ENCODE results near the gene UGT2A1.

UGT2A1 gene

GRCh38 chr4:69649207-69649606 is 3.8 kb downstream of the UGT2A1 start:
- TF ChIP-seq CTCF (IDR thresholded peaks at IDR 0.05; ENCODE audit: low read depth, low read length), result no peak
- no peak for TF ChIP-seq EZH2phosphoT487 (IDR thresholded peaks at IDR 0.05; ENCODE audit: low read depth)
- Histone ChIP-seq H3K4me1 (ENCODE audit: low read length) (no peaks in the 10 kb centered on the region), H3K4me2 (ENCODE audit: low read length) (no peak overlapping the region), H3K79me2 (ENCODE audit: low read length) (no peaks in the 10 kb centered on the region), H3K9me3 (ENCODE audit: insufficient read depth, low read length) (no peaks in the 10 kb centered on the region), H2AFZ (ENCODE audit: low read depth, low read length) (no peak overlapping the region), H3K9ac (ENCODE audit: low read length) (no peak overlapping the region), H3K27me3 (ENCODE audit: low read depth, low read length) (no peaks in the 10 kb centered on the region), H3K36me3 (replicated peaks; ENCODE audit: low read depth, low read length) (no peaks in the 10 kb centered on the region), H4K20me1 (ENCODE audit: insufficient read depth, low read length) (no peaks in the 10 kb centered on the region), H3K4me3 (ENCODE audit: low read length) (no peak overlapping the region), H3K27ac (ENCODE audit: low read length) (no peak overlapping the region)

DNA sequence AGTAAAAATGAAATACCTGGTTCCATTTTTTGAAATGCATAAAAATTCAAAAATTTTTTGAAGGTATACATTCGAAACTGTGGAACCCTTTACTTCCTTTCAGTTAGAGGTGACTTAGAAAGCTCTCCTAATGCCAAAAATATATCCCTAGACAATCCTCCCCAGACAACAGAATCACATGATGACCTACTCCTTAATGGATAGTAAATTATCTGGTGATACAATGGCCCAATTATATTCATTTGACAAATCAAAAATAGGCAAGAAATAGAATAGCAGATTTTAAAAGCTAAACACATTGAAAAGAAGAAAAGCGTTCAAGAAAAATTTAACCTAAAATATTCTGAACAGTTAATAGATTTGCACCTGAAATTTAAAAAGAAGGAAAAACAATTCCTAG is 10.1 kb downstream of the UGT2A1 start:
- H3K4me1 ChIP-seq (ENCODE audit: low read length), result no peaks in the 10 kb centered on the region
- no peaks in the 10 kb centered on the region for H3K9me3 ChIP-seq (ENCODE audit: insufficient read depth, low read length)
- H3K4me3 ChIP-seq (ENCODE audit: low read length), result no peak overlapping the region
- no peak overlapping the region for H3K4me2 ChIP-seq (ENCODE audit: low read length)
- no peaks in the 10 kb centered on the region for H3K36me3 ChIP-seq (replicated peaks; ENCODE audit: low read depth, low read length)
- H3K9ac ChIP-seq (ENCODE audit: low read length), result no peak overlapping the region
- H3K27me3 ChIP-seq (ENCODE audit: low read depth, low read length), result no peaks in the 10 kb centered on the region
- H3K27ac ChIP-seq (ENCODE audit: low read length), result no peak overlapping the region
- no peaks in the 10 kb centered on the region for H3K79me2 ChIP-seq (ENCODE audit: low read length)
- TF ChIP-seq CTCF (IDR thresholded peaks at IDR 0.05; ENCODE audit: low read depth, low read length) (no peak), EZH2phosphoT487 (IDR thresholded peaks at IDR 0.05; ENCODE audit: low read depth) (no peak)
- H4K20me1 ChIP-seq (ENCODE audit: insufficient read depth, low read length), result no peaks in the 10 kb centered on the region
- no peak overlapping the region for H2AFZ ChIP-seq (ENCODE audit: low read depth, low read length)

DNA sequence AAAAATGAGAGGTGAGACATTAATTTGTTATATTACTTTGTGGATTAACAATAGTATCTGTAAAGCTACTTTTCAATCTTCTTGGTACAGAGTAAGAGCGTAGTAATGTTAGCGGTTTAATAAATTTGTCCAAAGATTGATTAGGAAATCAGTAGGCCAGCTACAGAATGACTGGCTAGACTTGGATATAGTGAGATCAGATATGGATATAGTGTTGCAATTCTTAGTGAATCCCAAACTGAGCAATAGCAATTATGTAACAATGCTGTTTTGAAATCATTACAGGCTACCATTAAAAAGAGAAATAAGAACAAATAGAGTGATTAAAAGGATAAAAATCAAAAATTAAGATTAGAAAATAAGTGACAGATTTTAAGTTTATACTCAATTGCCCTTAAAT is 12.8 kb downstream of the UGT2A1 start:
- H3K4me2 ChIP-seq (ENCODE audit: low read length), result no peak overlapping the region
- H3K4me1 ChIP-seq (ENCODE audit: low read length), result no peaks in the 10 kb centered on the region
- no peak overlapping the region for H2AFZ ChIP-seq (ENCODE audit: low read depth, low read length)
- H3K4me3 ChIP-seq (ENCODE audit: low read length), result no peak overlapping the region
- H3K9ac ChIP-seq (ENCODE audit: low read length), result no peak overlapping the region
- no peaks in the 10 kb centered on the region for H3K79me2 ChIP-seq (ENCODE audit: low read length)
- no peaks in the 10 kb centered on the region for H3K27me3 ChIP-seq (ENCODE audit: low read depth, low read length)
- H3K9me3 ChIP-seq (ENCODE audit: insufficient read depth, low read length), result no peaks in the 10 kb centered on the region
- H4K20me1 ChIP-seq (ENCODE audit: insufficient read depth, low read length), result no peaks in the 10 kb centered on the region
- TF ChIP-seq CTCF (IDR thresholded peaks at IDR 0.05; ENCODE audit: low read depth, low read length) (no peak), EZH2phosphoT487 (IDR thresholded peaks at IDR 0.05; ENCODE audit: low read depth) (no peak)
- no peak overlapping the region for H3K27ac ChIP-seq (ENCODE audit: low read length)
- H3K36me3 ChIP-seq (replicated peaks; ENCODE audit: low read depth, low read length), result no peaks in the 10 kb centered on the region

DNA sequence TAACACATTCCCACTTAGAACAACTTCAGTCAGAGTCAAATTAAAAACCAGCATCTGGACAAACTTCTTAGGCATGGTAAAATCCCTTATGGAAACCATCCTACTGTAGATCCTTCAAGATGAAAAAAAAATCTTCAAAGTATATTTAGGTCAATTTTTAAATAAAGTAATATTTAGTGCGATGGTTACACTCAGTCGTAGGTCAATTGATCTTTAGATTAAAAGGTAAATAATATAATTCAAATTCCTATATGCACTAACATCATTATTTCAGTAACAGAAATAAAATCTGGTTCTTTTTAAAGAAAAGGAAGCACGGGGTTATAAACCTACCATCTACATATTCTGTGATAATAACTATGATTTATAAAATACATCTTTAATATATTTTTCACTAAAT is 13.5 kb downstream of the UGT2A1 start, which contains the start of gene UGT2A2:
TSS of gene UGT2A2 (minus strand) at position 101 of the 400 bp plus-strand sequence. CDS start at position 99, 2 bp downstream.
- H3K9me3 ChIP-seq (ENCODE audit: insufficient read depth, low read length), result no peaks in the 10 kb centered on the region
- H4K20me1 ChIP-seq (ENCODE audit: insufficient read depth, low read length), result no peaks in the 10 kb centered on the region
- no peak within 1 kb of the TSS for H2AFZ ChIP-seq (ENCODE audit: low read depth, low read length)
- H3K4me2 ChIP-seq (ENCODE audit: low read length), result no peak within 1 kb of the TSS
- H3K36me3 ChIP-seq (replicated peaks; ENCODE audit: low read depth, low read length), result no peaks in the 10 kb centered on the region
- H3K27me3 ChIP-seq (ENCODE audit: low read depth, low read length), result no peaks in the 10 kb centered on the region
- TF ChIP-seq EZH2phosphoT487 (IDR thresholded peaks at IDR 0.05; ENCODE audit: low read depth) (no peak), CTCF (IDR thresholded peaks at IDR 0.05; ENCODE audit: low read depth, low read length) (no peak)
- H3K4me1 ChIP-seq (ENCODE audit: low read length), result no peaks in the 10 kb centered on the region
- no peaks in the 10 kb centered on the region for H3K79me2 ChIP-seq (ENCODE audit: low read length)
- no peak within 1 kb of the TSS for H3K27ac ChIP-seq (ENCODE audit: low read length)
- no peak within 1 kb of the TSS for H3K4me3 ChIP-seq (ENCODE audit: low read length)
- H3K9ac ChIP-seq (ENCODE audit: low read length), result no peak within 1 kb of the TSS

All from OCI-LY3 (cell line).